A549 (cell line): ENCODE data around the gene SLC25A26. TPM values are rescaled to one million over a fixed set of nuclear protein-coding genes. Genes with fewer than 3 reads are reported as not detected.

Experiments used
- ATAC-seq, 2 experiments: fragments of 200-7000 bp in 1 of 2; fragments of >200 bp in 1 of 2; cut with Nextera tagmentation in 1 of 2; cut with Tn5 transposase in 1 of 2; 3 replicates each; pipeline versions ENCODE4 v1.8.0 to v1.9.1; 2018 to 2020; ENCODE audit warnings: mild to moderate bottlenecking in 1 of 2, moderate library complexity in 1 of 2
- CTCF ChIA-PET: fragments of 300-600 bp; sonication (Branson Sonifier 250); formaldehyde crosslinking; extraction: SDS; loops from one replicate; lab custom pipeline; 2021; ENCODE audit warnings: antibody characterized with exemption, inconsistent platforms; lab: Yijun Ruan, JAX
- POLR2A ChIA-PET: fragments of 350-600 bp; formaldehyde crosslinking; extraction: SDS; loops from one replicate; lab custom pipeline; 2021; ENCODE audit warnings: antibody characterized with exemption, inconsistent platforms; lab: Yijun Ruan, JAX
- DNase-seq, 2 experiments: peaks; one replicate each; pipeline versions ENCODE4 v3.0.0 to v3.0.0-alpha.2; 2011 to 2016; ENCODE audit warnings: low read depth in 1 of 2, low spot score in 1 of 2
- FAIRE-seq: peaks from 2 replicates; lab custom pipeline; 2011; peaks lifted over from hg19 to GRCh38; lab: Jason Lieb, UNC
- H3K27ac ChIP-seq, 2 experiments: fragments of >200 bp; sonication (Bioruptor Twin); formaldehyde crosslinking; 3 replicates each; pipeline ENCODE4 v1.5.1; 2016 to 2017
- H3K4me1 ChIP-seq: fragments of >200 bp; sonication (Bioruptor Twin); formaldehyde crosslinking; 3 replicates; pipeline ENCODE4 v1.6.1; 2016
- H3K4me2 ChIP-seq: fragments of >200 bp; sonication (Bioruptor Twin); formaldehyde crosslinking; 3 replicates; pipeline ENCODE4 v1.6.1; 2016
- H3K4me3 ChIP-seq: fragments of >200 bp; sonication (Bioruptor Twin); formaldehyde crosslinking; 3 replicates; pipeline ENCODE4 v1.5.1; 2016
- H3K9me3 ChIP-seq: fragments of >200 bp; sonication (Bioruptor Twin); formaldehyde crosslinking; 3 replicates; pipeline ENCODE4 v1.6.1; 2016
- CHD2 ChIP-seq: fragments of 150-350 bp; IDR thresholded peaks from 2 replicates; pipeline ENCODE4 v1.6.1; 2014; ENCODE audit warnings: low read length; ENCODE audit not compliant: partially characterized antibody
- EHMT2 ChIP-seq: fragments of 200-600 bp; sonication (generic); IDR thresholded peaks from 2 replicates; pipeline ENCODE4 v1.6.1; 2016; ENCODE audit warnings: antibody characterized with exemption, low read depth, mild to moderate bottlenecking, moderate library complexity
- EP300 ChIP-seq, 2 experiments: fragments of >200 bp; sonication (Bioruptor Twin); formaldehyde crosslinking; IDR thresholded peaks; 2 replicates in 1 of 2; 3 replicates in 1 of 2; pipeline ENCODE4 v1.6.1; 2016 to 2017
- FOSB ChIP-seq: fragments of 250-450 bp; sonication (Bioruptor Pico); IDR thresholded peaks from 2 replicates; pipeline ENCODE4 v1.5.0; 2020; ENCODE audit warnings: mild to moderate bottlenecking, moderate library complexity
- HES2 ChIP-seq: fragments of >200 bp; sonication (Bioruptor Twin); formaldehyde crosslinking; IDR thresholded peaks from 2 replicates; pipeline ENCODE4 v1.6.1; 2016
- HEYL ChIP-seq: fragments of 250-450 bp; sonication (Bioruptor Pico); IDR thresholded peaks from 2 replicates; pipeline ENCODE4 v1.8.0; 2021; ENCODE audit warnings: mild to moderate bottlenecking, moderate library complexity
- HOXA7 ChIP-seq: fragments of 250-450 bp; sonication (Bioruptor Pico); IDR thresholded peaks from 2 replicates; pipeline ENCODE4 v1.5.0; 2020; ENCODE audit warnings: mild to moderate bottlenecking, moderate library complexity
- KDM5A ChIP-seq: fragments of 200-600 bp; sonication (generic); IDR thresholded peaks from 2 replicates; pipeline ENCODE4 v1.6.1; 2016; ENCODE audit warnings: antibody characterized with exemption, mild to moderate bottlenecking
- MAX ChIP-seq: IDR thresholded peaks from 2 replicates; pipeline ENCODE4 v1.6.1; 2012
- MAZ ChIP-seq: fragments of 150-350 bp; IDR thresholded peaks from 2 replicates; pipeline ENCODE4 v1.6.1; 2014; ENCODE audit warnings: antibody characterized with exemption, low read depth, low read length, borderline replicate concordance
- NPAS2 ChIP-seq: fragments of 250-450 bp; sonication (Bioruptor Pico); IDR thresholded peaks from 2 replicates; pipeline ENCODE4 v1.8.0; 2022; ENCODE audit warnings: mild to moderate bottlenecking, moderate library complexity, borderline replicate concordance
- PHF8 ChIP-seq: fragments of 200-600 bp; sonication (generic); IDR thresholded peaks from 2 replicates; pipeline ENCODE4 v1.6.1; 2016; ENCODE audit warnings: low read depth, mild to moderate bottlenecking, antibody characterized with exemption, moderate library complexity, borderline replicate concordance
- POLR2A ChIP-seq: IDR thresholded peaks from 2 replicates; pipeline ENCODE4 v1.6.1; 2012; ENCODE audit warnings: mild to moderate bottlenecking, low read length
- POLR2AphosphoS2 ChIP-seq: conservative IDR thresholded peaks from 2 replicates; pipeline ENCODE4 v1.6.1; 2012; ENCODE audit warnings: low read length, improper control_type of control experiment, inconsistent platforms
- RAD21 ChIP-seq, 2 experiments: fragments of >200 bp in 1 of 2; sonication (Bioruptor Twin) in 1 of 2; formaldehyde crosslinking in 1 of 2; IDR thresholded peaks in 1 of 2; conservative IDR thresholded peaks in 1 of 2; 2 replicates in 1 of 2; 3 replicates in 1 of 2; pipeline ENCODE4 v1.6.1; 2012 to 2018; ENCODE audit warnings: inconsistent platforms in 1 of 2
- ZC3H11A ChIP-seq: fragments of 450-650 bp; IDR thresholded peaks from 2 replicates; pipeline ENCODE4 v1.6.1; 2014; ENCODE audit warnings: antibody characterized with exemption, mild to moderate bottlenecking
- ZFP36 ChIP-seq: fragments of 450-650 bp; IDR thresholded peaks from 2 replicates; pipeline ENCODE4 v1.6.1; 2014; ENCODE audit warnings: borderline replicate concordance; ENCODE audit not compliant: partially characterized antibody
- ZSCAN20 ChIP-seq: fragments of 250-450 bp; sonication (Bioruptor Pico); IDR thresholded peaks from 2 replicates; pipeline ENCODE4 v1.8.0; 2022; ENCODE audit warnings: mild to moderate bottlenecking, moderate library complexity
- WGBS: methylation state at CpG from one replicate; pipeline ENCODE4 v1.1.6; 2017; ENCODE audit errors: missing lambda C conversion rate; 5-methylcytosine and 5-hydroxymethylcytosine counted together
- polyA plus RNA-seq, 4 experiments: library from polyadenylated mRNA; depleted of rRNA in 3 of 4; stranded (reverse); fragments of >200 nt; fragmentation: RNase III in 1 of 4; extraction: RNeasy Plus Mini Kit Qiagen cat#74134 plus additional on column Dnase treatment in 1 of 4; gene quantifications; 2 replicates in 3 of 4; 3 replicates in 1 of 4; pipeline ENCODE4 v1.2.3, GENCODE V29; 2011 to 2017
- TF ChIP-seq, protein P1 (sequence below): fragments of 250-450 bp; sonication (Bioruptor Pico); IDR thresholded peaks from 2 replicates; pipeline ENCODE4 v1.5.0; 2020; ENCODE audit warnings: low read depth, mild to moderate bottlenecking, moderate library complexity
- TF ChIP-seq, protein P2 (sequence below): fragments of >200 bp; sonication (Bioruptor Twin); formaldehyde crosslinking; IDR thresholded peaks from 3 replicates; pipeline ENCODE4 v1.5.1; 2016

SLC25A26 gene
- polyA plus RNA-seq, 2 of the 4 experiments (the other 2 are of a cell fraction), result 13.0 to 30.5 TPM

GRCh38 chr3:66210687-66211295, 10.0 kb upstream of the SLC25A26 start:
- H3K4me1 ChIP-seq, result no peaks in the 10 kb centered on the region
- H3K27ac ChIP-seq, result no peak overlapping the region
- no peak overlapping the region for H3K4me2 ChIP-seq
- no peaks in the 10 kb centered on the region for H3K9me3 ChIP-seq
- no peak for ATAC-seq
- POLR2A ChIA-PET, result no interaction called here
- DNase-seq, result no peak
- no peak overlapping the region for H3K4me3 ChIP-seq
- WGBS, result 63% methylated on average over 9 of the region's 9 CpGs
- TF ChIP-seq MAX (no peak), EHMT2 (no peak), FOSB (no peak), MAZ (no peak), RAD21 (conservative IDR thresholded peaks at IDR 0.05 in 1 of 2, IDR thresholded peaks at IDR 0.05 in 1 of 2) (no peak)
- CTCF ChIA-PET, result no interaction called here
- no peak for FAIRE-seq

DNA sequence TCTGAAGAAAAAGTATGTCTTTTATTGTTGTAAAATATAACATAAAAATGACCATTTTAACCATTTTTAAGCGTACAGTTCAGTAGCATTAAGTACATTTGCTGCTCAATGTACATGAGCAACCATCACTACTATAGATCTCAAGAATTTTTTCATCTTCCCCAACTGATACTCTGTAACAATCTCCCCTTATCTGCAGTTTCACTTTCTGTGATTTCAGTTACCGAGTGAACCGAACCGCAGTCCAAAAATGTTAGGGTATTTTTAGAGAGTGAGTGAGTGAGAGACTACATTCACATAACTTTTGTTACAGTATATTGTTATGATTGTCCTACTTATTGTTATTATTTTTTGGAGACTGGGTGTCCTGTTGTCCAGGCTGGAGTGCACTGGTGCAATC, 9.0 kb upstream of the SLC25A26 start:
- ChIA-PET CTCF (interaction anchor here (0.9 kb wide), 1 partner anchor 156 kb away, joined by 3 read pairs; no protein-coding TSS in a partner anchor), POLR2A (no interaction called here)
- no peak for FAIRE-seq
- H3K4me2 ChIP-seq, result no peak overlapping the region
- TF ChIP-seq, protein P1, sequence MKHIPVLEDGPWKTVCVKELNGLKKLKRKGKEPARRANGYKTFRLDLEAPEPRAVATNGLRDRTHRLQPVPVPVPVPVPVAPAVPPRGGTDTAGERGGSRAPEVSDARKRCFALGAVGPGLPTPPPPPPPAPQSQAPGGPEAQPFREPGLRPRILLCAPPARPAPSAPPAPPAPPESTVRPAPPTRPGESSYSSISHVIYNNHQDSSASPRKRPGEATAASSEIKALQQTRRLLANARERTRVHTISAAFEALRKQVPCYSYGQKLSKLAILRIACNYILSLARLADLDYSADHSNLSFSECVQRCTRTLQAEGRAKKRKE (CRISPR knock-in tag), result no peak
- TF ChIP-seq POLR2AphosphoS2 (no peak), RAD21 (conservative IDR thresholded peaks at IDR 0.05 in 1 of 2, IDR thresholded peaks at IDR 0.05 in 1 of 2) (no peak), KDM5A (no peak), HES2 (no peak)
- TF ChIP-seq, all 56 proteins: peak for 0
- H3K9me3 ChIP-seq, result no peaks in the 10 kb centered on the region
- WGBS, result 78% methylated on average over 4 of the region's 4 CpGs
- no peak overlapping the region for H3K27ac ChIP-seq
- DNase-seq (no peak), ATAC-seq (no peak)
- H3K4me1 ChIP-seq, result no peaks in the 10 kb centered on the region
- H3K4me3 ChIP-seq, result no peak overlapping the region

DNA sequence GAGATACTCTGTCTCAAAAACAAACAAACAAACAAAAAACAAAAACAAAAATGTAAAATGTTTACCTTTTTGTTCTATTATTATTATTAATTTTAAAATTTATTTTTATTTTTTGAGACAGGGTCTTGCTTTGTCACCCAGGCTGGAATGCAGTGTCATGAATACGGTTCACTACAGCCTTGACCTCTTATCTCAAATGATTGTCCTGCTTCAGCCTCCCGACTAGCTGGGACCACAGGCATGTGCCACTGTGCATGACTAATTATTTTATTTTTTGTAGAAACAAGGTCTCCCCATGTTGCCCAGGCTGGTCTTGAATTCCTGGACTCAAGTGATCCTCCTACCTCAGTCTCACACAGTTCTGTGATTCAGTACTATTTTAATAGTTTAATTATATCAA, 5.7 kb upstream of the SLC25A26 start:
- 47% methylated on average over 2 of the region's 2 CpGs for WGBS
- ChIA-PET CTCF (no interaction called here), POLR2A (no interaction called here)
- no peaks in the 10 kb centered on the region for H3K4me1 ChIP-seq
- TF ChIP-seq ZSCAN20 (CRISPR knock-in tag) (no peak), ZFP36 (no peak), HOXA7 (CRISPR knock-in tag) (no peak), NPAS2 (CRISPR knock-in tag) (no peak), POLR2A (no peak), HEYL (CRISPR knock-in tag) (no peak), ZC3H11A (no peak), PHF8 (no peak), CHD2 (no peak), EP300 (IDR thresholded peaks at IDR 0.05) (no peak)
- TF ChIP-seq, protein P2, sequence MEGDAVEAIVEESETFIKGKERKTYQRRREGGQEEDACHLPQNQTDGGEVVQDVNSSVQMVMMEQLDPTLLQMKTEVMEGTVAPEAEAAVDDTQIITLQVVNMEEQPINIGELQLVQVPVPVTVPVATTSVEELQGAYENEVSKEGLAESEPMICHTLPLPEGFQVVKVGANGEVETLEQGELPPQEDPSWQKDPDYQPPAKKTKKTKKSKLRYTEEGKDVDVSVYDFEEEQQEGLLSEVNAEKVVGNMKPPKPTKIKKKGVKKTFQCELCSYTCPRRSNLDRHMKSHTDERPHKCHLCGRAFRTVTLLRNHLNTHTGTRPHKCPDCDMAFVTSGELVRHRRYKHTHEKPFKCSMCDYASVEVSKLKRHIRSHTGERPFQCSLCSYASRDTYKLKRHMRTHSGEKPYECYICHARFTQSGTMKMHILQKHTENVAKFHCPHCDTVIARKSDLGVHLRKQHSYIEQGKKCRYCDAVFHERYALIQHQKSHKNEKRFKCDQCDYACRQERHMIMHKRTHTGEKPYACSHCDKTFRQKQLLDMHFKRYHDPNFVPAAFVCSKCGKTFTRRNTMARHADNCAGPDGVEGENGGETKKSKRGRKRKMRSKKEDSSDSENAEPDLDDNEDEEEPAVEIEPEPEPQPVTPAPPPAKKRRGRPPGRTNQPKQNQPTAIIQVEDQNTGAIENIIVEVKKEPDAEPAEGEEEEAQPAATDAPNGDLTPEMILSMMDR, result no peak
- no peak for ATAC-seq
- H3K9me3 ChIP-seq, result no peaks in the 10 kb centered on the region
- no peak for FAIRE-seq
- H3K4me3 ChIP-seq, result no peak overlapping the region
- no peak overlapping the region for H3K4me2 ChIP-seq
- no peak overlapping the region for H3K27ac ChIP-seq
- no peak for DNase-seq
